GM19043 (cell line): ENCODE measurements around the gene PPCDC.
A peak's percentile ranks its signal among the peaks of the same experiment; 100 is the strongest.
"Not testable (repeated sequence)": the region's sequence is repeated elsewhere in the genome, so short reads cannot be mapped to it uniquely, and the experiment has no call there.

Experiments
- ATAC-seq: cut with Tn5 transposase; IDR thresholded peaks from one replicate; pipeline ENCODE4 v1.9.1; 2021; ENCODE audit warnings: low read depth; ENCODE audit not compliant: unreplicated experiment

PPCDC gene

GRCh38 chr15:75064846-75065245 is 41.5 kb downstream of the PPCDC start:
- no peak for ATAC-seq

GRCh38 chr15:75065467-75065850 is 42.1 kb downstream of the PPCDC start:
- no peak for ATAC-seq

- ATAC-seq = no peak
Observed at GRCh38 chr15:75065851-75066509, 42.6 kb downstream of the PPCDC start.

- no peak for ATAC-seq
Observed at GRCh38 chr15:75067123-75067830, 43.9 kb downstream of the PPCDC start.

- no peak for ATAC-seq
Observed at GRCh38 chr15:75068748-75069147, 45.4 kb downstream of the PPCDC start.

- peak; percentile 65 for ATAC-seq
Observed at GRCh38 chr15:75069301-75069925, 46.0 kb downstream of the PPCDC start.

- no peak for ATAC-seq
Observed at GRCh38 chr15:75070674-75071073, 47.3 kb downstream of the PPCDC start.

GRCh38 chr15:75073197-75073596 is 49.8 kb downstream of the PPCDC start:
- ATAC-seq = no peak

- ATAC-seq = no peak
Observed at GRCh38 chr15:75076277-75076676, 52.9 kb downstream of the PPCDC start.

GRCh38 chr15:75077551-75077961 is 54.2 kb downstream of the PPCDC start:
- ATAC-seq = not testable (repeated sequence)

GRCh38 chr15:75081150-75081549 is 57.8 kb downstream of the PPCDC start:
- no peak for ATAC-seq

- ATAC-seq = no peak
Observed at GRCh38 chr15:75082689-75083088, 59.3 kb downstream of the PPCDC start.

GRCh38 chr15:75085708-75086107 is 62.3 kb downstream of the PPCDC start:
- not testable (repeated sequence) for ATAC-seq

- ATAC-seq = no peak
Observed at GRCh38 chr15:75089456-75090387, 66.3 kb downstream of the PPCDC start.

- no peak for ATAC-seq
Observed at GRCh38 chr15:75090388-75090734, 67.0 kb downstream of the PPCDC start.

- ATAC-seq = no peak
Observed at GRCh38 chr15:75091814-75092213, 68.4 kb downstream of the PPCDC start.

GRCh38 chr15:75094961-75095478 is 71.6 kb downstream of the PPCDC start:
- ATAC-seq = peak; percentile 37

- ATAC-seq = peak; percentile 48
Observed at GRCh38 chr15:75095594-75095993, 72.2 kb downstream of the PPCDC start.

- no peak for ATAC-seq
Observed at GRCh38 chr15:75097939-75098338, 74.5 kb downstream of the PPCDC start.

GRCh38 chr15:75098404-75098803 is 75.0 kb downstream of the PPCDC start:
- ATAC-seq = no peak
